HL-60 (cell line): ENCODE results near the gene TP53BP1.

ENCODE experiments used
- DNase-seq, 2 experiments: peaks; one replicate each; pipeline ENCODE4 v3.0.0-alpha.2; 2010 to 2020; ENCODE audit warnings: low read depth in 1 of 2, low spot score in 1 of 2
- H3K27ac ChIP-seq: fragments of 250-450 bp; sonication (Bioruptor Pico); replicated peaks from 2 replicates; pipeline ENCODE4 v1.5.1; 2020; ENCODE audit warnings: mild to moderate bottlenecking, moderate library complexity
- H3K27me3 ChIP-seq: fragments of 250-450 bp; sonication (Bioruptor Pico); 2 replicates; pipeline ENCODE4 v1.5.1; 2021; ENCODE audit warnings: mild to moderate bottlenecking, moderate library complexity; ENCODE audit not compliant: insufficient read depth, poor library complexity, severe bottlenecking
- H3K4me3 ChIP-seq: replicated peaks from 2 replicates; pipeline ENCODE4 v1.5.1; 2011; ENCODE audit warnings: mild to moderate bottlenecking, control low read depth, low read length; ENCODE audit not compliant: insufficient read depth
- GABPA ChIP-seq: IDR thresholded peaks from 2 replicates; pipeline ENCODE4 v1.6.1; 2012; ENCODE audit warnings: low read depth
- POLR2AphosphoS5 ChIP-seq: IDR thresholded peaks from 2 replicates; pipeline ENCODE4 v1.6.1; 2012; ENCODE audit warnings: low read depth
- SPI1 ChIP-seq: IDR thresholded peaks from 2 replicates; pipeline ENCODE4 v1.6.1; 2012; ENCODE audit warnings: low read depth, mild to moderate bottlenecking, borderline replicate concordance
- TF ChIP-seq, protein P1 (sequence below): IDR thresholded peaks from one replicate; pipeline ENCODE4 v1.5.1; 2011; ENCODE audit warnings: low read length, control low read depth, inconsistent platforms; ENCODE audit not compliant: insufficient read depth
- TF ChIP-seq, protein P2 (sequence below): IDR thresholded peaks from 2 replicates; pipeline ENCODE4 v1.6.1; 2012; ENCODE audit warnings: low read depth; ENCODE audit not compliant: insufficient replicate concordance

Gene TP53BP1

DNA sequence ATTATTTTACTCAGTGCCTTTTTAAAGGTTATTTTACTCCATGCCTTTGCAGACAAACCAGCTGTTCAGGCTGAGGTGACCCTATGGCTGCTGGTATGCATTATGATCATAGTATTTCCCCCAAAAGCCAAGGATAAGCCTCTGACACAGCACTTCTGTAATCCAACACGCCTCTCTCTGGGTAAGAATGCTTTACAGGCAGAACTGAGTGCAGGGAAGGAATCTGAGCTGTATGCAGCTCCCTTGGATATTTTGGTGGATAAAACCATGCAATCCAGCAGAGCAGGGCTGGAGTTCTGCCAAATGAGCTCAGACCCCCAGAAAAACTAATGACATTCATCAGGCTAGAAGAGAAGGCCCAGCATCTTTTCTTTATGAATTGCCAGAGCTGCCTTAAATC, 12.8 kb upstream of the TP53BP1 start:
- Histone ChIP-seq H3K27ac (no peak overlapping the region), H3K27me3 (no peaks in the 10 kb centered on the region), H3K4me3 (no peak overlapping the region)
- no peak for DNase-seq
- TF ChIP-seq SPI1, result no peak
- no peak for TF ChIP-seq GABPA
- TF ChIP-seq, protein P1, sequence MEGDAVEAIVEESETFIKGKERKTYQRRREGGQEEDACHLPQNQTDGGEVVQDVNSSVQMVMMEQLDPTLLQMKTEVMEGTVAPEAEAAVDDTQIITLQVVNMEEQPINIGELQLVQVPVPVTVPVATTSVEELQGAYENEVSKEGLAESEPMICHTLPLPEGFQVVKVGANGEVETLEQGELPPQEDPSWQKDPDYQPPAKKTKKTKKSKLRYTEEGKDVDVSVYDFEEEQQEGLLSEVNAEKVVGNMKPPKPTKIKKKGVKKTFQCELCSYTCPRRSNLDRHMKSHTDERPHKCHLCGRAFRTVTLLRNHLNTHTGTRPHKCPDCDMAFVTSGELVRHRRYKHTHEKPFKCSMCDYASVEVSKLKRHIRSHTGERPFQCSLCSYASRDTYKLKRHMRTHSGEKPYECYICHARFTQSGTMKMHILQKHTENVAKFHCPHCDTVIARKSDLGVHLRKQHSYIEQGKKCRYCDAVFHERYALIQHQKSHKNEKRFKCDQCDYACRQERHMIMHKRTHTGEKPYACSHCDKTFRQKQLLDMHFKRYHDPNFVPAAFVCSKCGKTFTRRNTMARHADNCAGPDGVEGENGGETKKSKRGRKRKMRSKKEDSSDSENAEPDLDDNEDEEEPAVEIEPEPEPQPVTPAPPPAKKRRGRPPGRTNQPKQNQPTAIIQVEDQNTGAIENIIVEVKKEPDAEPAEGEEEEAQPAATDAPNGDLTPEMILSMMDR, result no peak
- TF ChIP-seq, protein P2, sequence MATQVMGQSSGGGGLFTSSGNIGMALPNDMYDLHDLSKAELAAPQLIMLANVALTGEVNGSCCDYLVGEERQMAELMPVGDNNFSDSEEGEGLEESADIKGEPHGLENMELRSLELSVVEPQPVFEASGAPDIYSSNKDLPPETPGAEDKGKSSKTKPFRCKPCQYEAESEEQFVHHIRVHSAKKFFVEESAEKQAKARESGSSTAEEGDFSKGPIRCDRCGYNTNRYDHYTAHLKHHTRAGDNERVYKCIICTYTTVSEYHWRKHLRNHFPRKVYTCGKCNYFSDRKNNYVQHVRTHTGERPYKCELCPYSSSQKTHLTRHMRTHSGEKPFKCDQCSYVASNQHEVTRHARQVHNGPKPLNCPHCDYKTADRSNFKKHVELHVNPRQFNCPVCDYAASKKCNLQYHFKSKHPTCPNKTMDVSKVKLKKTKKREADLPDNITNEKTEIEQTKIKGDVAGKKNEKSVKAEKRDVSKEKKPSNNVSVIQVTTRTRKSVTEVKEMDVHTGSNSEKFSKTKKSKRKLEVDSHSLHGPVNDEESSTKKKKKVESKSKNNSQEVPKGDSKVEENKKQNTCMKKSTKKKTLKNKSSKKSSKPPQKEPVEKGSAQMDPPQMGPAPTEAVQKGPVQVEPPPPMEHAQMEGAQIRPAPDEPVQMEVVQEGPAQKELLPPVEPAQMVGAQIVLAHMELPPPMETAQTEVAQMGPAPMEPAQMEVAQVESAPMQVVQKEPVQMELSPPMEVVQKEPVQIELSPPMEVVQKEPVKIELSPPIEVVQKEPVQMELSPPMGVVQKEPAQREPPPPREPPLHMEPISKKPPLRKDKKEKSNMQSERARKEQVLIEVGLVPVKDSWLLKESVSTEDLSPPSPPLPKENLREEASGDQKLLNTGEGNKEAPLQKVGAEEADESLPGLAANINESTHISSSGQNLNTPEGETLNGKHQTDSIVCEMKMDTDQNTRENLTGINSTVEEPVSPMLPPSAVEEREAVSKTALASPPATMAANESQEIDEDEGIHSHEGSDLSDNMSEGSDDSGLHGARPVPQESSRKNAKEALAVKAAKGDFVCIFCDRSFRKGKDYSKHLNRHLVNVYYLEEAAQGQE, result no peak
- no peak for TF ChIP-seq POLR2AphosphoS5

DNA sequence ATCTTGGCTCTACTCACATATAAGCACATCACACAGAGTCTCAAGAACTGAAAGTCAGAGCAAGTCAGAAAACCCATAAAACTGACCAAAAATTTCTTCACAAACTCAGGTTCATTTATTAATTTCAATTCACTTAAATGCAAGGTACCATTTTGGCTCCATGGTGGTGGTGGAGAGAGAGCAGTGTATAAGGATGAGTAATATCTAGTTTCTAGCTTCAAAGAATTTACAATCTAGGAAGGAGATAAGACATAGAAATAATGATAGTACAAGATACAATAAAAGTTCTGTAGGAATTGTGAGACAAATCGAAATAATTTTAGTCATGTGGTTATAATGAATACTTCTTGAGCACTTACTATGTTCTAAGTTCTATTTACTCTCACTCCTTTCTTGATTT, 6.7 kb upstream of the TP53BP1 start:
- Histone ChIP-seq H3K4me3 (no peak overlapping the region), H3K27ac (no peak overlapping the region), H3K27me3 (no peaks in the 10 kb centered on the region)
- no peak for TF ChIP-seq GABPA
- no peak for TF ChIP-seq SPI1
- no peak for TF ChIP-seq POLR2AphosphoS5
- TF ChIP-seq, protein P1, result no peak
- TF ChIP-seq, protein P2, result no peak
- DNase-seq, result no peak

DNA sequence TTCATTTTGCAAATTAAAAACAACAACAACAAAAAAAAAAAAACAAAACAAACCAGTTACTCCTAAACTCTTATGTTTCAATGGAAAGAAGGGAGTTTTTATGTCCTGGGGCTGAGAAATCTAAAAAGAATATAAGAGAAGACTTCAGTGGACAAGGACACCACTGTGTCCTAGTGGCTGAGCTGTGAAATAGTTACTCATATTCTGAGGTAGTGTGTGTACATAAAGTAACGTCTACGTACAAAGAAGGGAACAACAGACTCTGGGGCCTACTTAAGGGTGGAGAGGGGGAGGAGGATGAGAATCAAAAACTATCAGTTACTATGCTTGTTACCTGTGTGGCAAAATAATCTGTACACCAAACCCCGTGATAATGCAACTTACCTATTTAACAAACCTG, 6.0 kb upstream of the TP53BP1 start:
- DNase-seq, result no peak
- H3K27me3 ChIP-seq, result no peaks in the 10 kb centered on the region
- TF ChIP-seq, protein P2, result no peak
- TF ChIP-seq, protein P1, result no peak
- no peak for TF ChIP-seq POLR2AphosphoS5
- no peak for TF ChIP-seq GABPA
- H3K27ac ChIP-seq, result no peak overlapping the region
- H3K4me3 ChIP-seq, result no peak overlapping the region
